GM13977 (cell line): ENCODE measurements around the gene ATXN1.

Experiments
- DNase-seq: peaks from one replicate; pipeline ENCODE4 v3.0.0; 2012; ENCODE audit warnings: low spot score
- CTCF ChIP-seq: IDR thresholded peaks from 2 replicates; pipeline ENCODE4 v1.5.1; 2012; ENCODE audit warnings: mild to moderate bottlenecking, control low read depth; ENCODE audit not compliant: insufficient read depth; ENCODE audit errors: extremely low read depth, missing control alignments
- in situ Hi-C: fragments of 300-500 bp; cut with MboI; formaldehyde crosslinking; loops from one replicate; pipeline ENCODE4 v1.12.0; 2022; ENCODE audit warnings: low sequenced_read_pairs, low pct_unique_long_range_greater_than_20kb, mixed read lengths, inconsistent platforms; ENCODE audit not compliant: unreplicated experiment

The ATXN1 gene

GRCh38 chr6:16432075-16433032, 328.9 kb downstream of the ATXN1 start:
- TF ChIP-seq CTCF, result no peak
- no peak for DNase-seq
- in situ Hi-C loops, result no loop called here

GRCh38 chr6:16431106-16431505, 330.2 kb downstream of the ATXN1 start:
- in situ Hi-C loops, result no loop called here
- no peak for TF ChIP-seq CTCF
- no peak for DNase-seq

- in situ Hi-C loops, result no loop called here
- no peak for TF ChIP-seq CTCF
- no peak for DNase-seq
Observed at GRCh38 chr6:16430391-16431089, 330.7 kb downstream of the ATXN1 start.

DNA sequence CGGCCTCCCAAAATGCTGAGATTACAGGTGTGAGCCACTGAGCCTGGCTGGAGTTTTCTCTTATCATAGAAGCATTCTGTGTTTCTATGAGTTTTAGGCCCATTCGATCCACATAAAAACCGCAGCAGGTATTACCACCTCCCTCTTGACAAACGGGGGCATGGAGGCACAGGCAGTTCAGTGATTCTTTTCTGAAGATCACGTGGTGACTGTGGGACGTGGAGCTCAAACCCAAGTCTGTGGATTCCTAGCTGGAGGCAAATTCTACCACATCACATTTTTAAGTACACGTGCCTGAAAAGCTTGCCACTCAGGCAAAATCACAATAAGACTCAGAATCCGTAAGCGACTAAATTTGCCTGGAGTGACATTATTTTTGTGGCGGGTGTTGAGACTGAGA, 331.6 kb downstream of the ATXN1 start:
- in situ Hi-C loops, result no loop called here
- no peak for TF ChIP-seq CTCF
- DNase-seq, result no peak

GRCh38 chr6:16427124-16427523, 334.1 kb downstream of the ATXN1 start:
- in situ Hi-C loops, result no loop called here
- DNase-seq, result no peak
- TF ChIP-seq CTCF, result no peak

- no peak for TF ChIP-seq CTCF
- DNase-seq, result no peak
- in situ Hi-C loops, result no loop called here
Observed at GRCh38 chr6:16425881-16426615, 335.2 kb downstream of the ATXN1 start.
